Endothelial cell (in vitro differentiated cells): Measurements from ENCODE around the gene IL1RL1. TPM values are rescaled to one million over a fixed set of nuclear protein-coding genes. Genes with fewer than 3 reads are reported as not detected.

Experiments
- DNase-seq: peaks from one replicate; pipeline ENCODE4 v3.0.0; 2021; ENCODE audit warnings: low spot score
- H3K27ac Mint-ChIP-seq: one replicate; pipeline ENCODE4 v1.8.0; 2021; ENCODE audit warnings: mixed read lengths, inconsistent platforms; ENCODE audit not compliant: unreplicated experiment
- H3K27me3 Mint-ChIP-seq: one replicate; pipeline ENCODE4 v1.8.0; 2021; ENCODE audit warnings: mild to moderate bottlenecking, moderate library complexity, mixed read lengths, inconsistent platforms; ENCODE audit not compliant: unreplicated experiment
- H3K36me3 Mint-ChIP-seq: one replicate; pipeline ENCODE4 v1.8.0; 2021; ENCODE audit warnings: mild to moderate bottlenecking, low read depth, mixed read lengths, inconsistent platforms; ENCODE audit not compliant: unreplicated experiment
- H3K4me1 Mint-ChIP-seq: one replicate; pipeline ENCODE4 v1.8.0; 2021; ENCODE audit warnings: mild to moderate bottlenecking, mixed read lengths, inconsistent platforms; ENCODE audit not compliant: unreplicated experiment
- H3K4me3 Mint-ChIP-seq: one replicate; pipeline ENCODE4 v1.8.0; 2021; ENCODE audit warnings: mild to moderate bottlenecking, mixed read lengths, inconsistent platforms; ENCODE audit not compliant: unreplicated experiment
- H3K9me3 Mint-ChIP-seq: one replicate; pipeline ENCODE4 v1.8.0; 2021; ENCODE audit warnings: mixed read lengths, inconsistent platforms; ENCODE audit not compliant: unreplicated experiment
- CTCF ChIP-seq: fragments of 200-600 bp; sonication (generic); IDR thresholded peaks from one replicate; pipeline ENCODE4 v1.5.0; 2021; ENCODE audit warnings: antibody characterized with exemption; ENCODE audit not compliant: unreplicated experiment
- total RNA-seq: library from RNA; stranded (reverse); fragmentation: NEBNext Ultra II Directional; extraction: Animal tissue kit (Norgen Biotek cat#: 25700); gene quantifications from one replicate; pipeline ENCODE4 v1.2.1, GENCODE V29; 2021; ENCODE audit not compliant: unreplicated experiment

The IL1RL1 gene
- total RNA-seq, 1 donor from 2014 or later, result 0.10 TPM

GRCh38 chr2:102401456-102401855, 90.1 kb downstream of the IL1RL1 start:
- Mint-ChIP-seq H3K9me3 (no peaks in the 10 kb centered on the region), H3K36me3 (no peaks in the 10 kb centered on the region), H3K4me1 (no peaks in the 10 kb centered on the region), H3K27ac (no peak overlapping the region), H3K27me3 (no peaks in the 10 kb centered on the region), H3K4me3 (no peak overlapping the region)
- TF ChIP-seq CTCF, result no peak
- no peak for DNase-seq

Other genes with a start within 250 kb of the IL1RL1 start
- 1.0 TPM for gene IL1R1, start 168.8 kb upstream of the IL1RL1 start, total RNA-seq
- gene IL1RL2, start 124.5 kb upstream of the IL1RL1 start, total RNA-seq, result not detected
- 0.51 TPM for gene IL18R1, start 44.2 kb downstream of the IL1RL1 start, total RNA-seq
- not detected for gene IL18RAP, start 111.6 kb downstream of the IL1RL1 start, total RNA-seq
- gene SLC9A4, start 161.7 kb downstream of the IL1RL1 start, total RNA-seq, result 0.08 TPM